GM18873 (cell line): Measurements from ENCODE around the gene CDSN.

Source experiments
- ATAC-seq: cut with Tn5 transposase; IDR thresholded peaks from one replicate; pipeline ENCODE4 v1.9.1; 2021; ENCODE audit warnings: mild to moderate bottlenecking, moderate library complexity, moderate number of reproducible peaks; ENCODE audit not compliant: unreplicated experiment, low FRiP score

The CDSN gene

DNA sequence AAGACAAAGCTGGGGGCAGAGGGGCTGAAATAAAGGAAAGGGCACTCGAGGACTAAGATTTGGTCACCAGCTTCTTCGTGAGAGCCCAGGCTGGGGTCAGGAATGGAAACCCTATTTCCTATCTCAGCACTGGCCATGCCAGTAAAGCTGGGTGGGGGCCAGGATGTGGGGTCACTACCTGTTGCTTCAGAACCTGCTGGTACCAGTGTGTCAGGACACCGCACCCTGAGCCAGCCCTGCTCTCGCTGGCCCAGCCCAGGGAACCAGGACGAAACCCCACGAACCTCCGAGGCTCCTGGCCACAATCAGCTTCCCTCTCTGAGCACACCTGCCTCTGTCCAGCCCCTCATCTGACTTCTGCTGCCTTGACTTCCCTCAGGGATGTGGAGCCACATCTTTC lies 2.1 kb downstream of the CDSN start:
- ATAC-seq, result no peak

DNA sequence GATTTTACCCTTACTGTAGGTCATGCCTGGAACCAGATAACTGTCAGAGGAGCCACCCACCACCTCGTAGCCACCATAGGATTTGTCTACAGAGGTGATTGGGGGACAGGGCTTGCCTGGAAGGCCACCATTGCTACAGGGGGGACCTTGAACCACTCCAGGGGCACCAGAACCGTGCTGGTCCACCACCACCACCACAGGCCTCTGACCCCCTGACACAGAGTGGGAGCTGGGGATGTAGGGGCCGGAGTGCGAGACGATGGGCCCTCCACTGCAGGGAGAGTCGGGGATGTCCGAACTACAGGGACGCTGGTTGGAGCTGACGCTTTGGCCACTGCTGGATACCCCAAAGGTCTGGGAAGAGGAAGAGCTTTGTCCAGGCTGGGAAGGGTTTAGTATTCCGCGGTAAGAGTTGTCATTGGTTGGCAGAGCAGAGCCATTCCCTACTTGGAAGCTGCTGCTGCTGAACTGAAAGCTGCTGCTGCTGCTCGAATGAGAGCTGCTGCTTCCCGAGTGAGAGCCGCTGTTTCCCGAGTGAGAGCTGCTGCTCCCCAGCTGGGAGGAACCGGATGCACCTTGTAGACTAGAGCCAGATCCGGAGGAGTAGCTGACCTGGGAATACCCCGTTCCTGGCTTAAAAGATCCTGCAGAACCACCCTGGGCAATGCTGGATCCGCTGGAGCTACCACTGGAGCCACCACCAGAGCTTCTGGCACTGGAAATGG lies 3.4 kb downstream of the CDSN start:
- ATAC-seq, result no peak

DNA sequence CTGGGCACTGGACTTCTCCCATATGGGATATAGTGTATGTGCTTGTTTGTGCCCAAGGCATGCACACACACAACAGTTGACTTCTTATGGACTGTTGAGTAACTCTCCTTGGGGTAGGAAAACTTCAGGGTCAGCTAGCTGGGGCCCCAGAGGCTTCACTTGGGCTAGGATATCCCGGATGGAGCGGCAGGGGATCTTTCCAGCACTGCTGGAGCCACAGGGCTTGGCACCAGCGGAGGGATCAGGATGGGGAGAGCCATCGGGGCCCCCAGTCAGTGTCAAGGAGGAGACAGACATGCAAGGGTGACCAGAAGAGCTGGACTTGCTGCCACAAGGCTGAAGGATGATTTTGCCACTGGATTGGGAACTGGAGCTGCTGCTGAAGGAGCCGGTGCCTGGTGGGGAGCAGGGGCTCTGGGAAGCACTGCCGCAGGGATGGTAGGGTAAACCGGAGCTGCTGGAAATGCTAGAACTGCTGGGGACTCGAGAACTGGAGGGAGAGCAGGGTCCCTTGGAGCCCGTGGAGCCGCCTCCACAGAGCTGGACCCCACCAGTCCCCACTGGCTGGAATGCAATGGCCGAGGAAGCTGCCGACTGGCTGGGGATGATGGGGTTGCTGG lies 4.2 kb downstream of the CDSN start:
- no peak for ATAC-seq

DNA sequence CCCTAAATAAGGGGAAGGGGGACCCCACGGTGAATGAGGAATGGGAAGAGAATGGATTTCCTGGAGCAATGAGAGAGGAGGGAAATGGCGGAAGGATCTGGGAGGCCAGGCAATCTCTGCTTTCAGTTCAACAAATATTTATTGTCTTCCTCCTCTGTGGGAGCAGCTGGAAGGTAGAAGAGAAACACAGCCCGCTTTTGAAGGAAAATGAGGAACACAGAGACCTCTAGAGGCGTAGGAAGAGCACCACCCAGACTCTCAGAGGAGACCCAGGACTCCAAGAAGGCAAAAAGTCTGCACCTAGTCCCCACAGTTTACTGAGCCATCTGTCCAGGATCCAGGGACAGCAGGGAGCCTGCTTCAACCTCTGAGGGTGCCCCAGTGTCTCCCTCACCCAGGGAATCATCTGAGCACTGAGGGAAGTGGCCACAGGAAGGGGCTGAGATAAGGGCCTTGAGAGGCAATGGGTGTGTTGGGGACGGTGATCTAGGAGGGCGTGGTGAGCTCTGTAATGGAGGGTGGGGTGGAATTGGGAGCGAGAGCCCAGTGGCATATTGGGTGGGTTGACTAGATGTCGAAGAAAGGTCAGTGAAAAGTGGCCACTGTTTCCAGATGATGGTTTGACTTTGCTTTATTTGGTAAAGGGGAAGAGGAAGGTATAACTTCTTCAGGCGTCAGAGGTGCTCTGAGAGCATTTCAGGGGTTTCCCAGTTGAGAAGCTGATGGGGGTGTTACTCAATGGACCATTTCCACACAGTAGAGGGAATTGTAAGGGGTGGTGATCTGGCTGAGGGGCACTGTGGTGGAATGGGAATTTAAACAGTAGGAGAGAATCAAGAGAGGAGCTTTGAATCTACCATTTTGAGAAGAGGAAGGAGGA lies 5.0 kb downstream of the CDSN start:
- no peak for ATAC-seq

DNA sequence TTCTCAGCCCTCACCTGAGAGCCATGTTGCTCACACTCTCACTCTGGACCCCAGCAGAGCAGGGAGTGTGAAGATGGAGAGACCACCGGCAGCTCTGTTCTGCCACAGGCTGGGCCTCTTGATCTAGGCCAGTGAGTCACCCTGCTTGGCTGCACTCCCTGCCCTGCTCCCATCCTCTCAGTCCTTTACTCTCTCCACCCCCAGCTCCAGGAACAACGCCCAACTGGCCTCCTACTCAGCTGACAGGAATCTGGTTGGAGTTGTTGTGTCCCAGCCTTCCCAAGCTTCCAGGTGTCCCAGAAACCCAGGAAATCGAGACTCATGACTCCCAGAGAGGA lies 5.7 kb downstream of the CDSN start, which contains the start of gene PSORS1C1:
TSS of gene PSORS1C1 (plus strand) at position 260 of the 338 bp plus-strand sequence. CDS start 14,833 bp downstream, outside the sequence.
- no peak for ATAC-seq

DNA sequence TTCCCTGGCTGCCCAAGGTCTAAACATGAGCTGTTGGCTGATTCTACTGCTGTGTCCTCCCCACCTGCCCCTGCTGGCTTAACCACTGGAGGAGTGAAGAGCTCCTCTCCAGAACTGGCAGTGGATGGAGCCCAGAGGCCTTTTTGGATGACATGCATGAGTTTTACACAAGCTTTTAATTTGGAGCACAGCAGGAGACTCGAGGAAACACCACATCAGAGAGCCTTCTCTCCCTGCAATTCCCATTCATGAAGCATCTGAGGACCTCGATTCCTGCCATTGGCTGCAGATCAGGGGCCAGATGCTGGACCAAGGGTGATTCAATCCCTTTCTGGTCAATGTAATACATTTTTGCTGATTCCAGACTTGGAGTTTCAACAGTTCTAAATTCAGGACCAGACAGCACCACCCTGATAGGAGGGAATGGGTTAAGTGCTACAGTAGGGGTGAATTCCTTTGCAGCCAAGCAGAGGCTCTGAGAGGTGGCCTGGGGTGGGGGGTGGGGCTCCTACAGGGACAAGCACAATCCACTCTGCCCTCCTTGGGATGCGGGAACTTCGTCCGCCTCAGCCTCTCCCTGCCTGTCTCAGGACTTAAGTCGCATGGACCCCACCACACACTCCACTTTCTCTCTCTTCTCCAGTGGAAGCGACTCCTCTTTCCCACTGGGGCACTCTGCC lies 6.2 kb downstream of the CDSN start:
- no peak for ATAC-seq

DNA sequence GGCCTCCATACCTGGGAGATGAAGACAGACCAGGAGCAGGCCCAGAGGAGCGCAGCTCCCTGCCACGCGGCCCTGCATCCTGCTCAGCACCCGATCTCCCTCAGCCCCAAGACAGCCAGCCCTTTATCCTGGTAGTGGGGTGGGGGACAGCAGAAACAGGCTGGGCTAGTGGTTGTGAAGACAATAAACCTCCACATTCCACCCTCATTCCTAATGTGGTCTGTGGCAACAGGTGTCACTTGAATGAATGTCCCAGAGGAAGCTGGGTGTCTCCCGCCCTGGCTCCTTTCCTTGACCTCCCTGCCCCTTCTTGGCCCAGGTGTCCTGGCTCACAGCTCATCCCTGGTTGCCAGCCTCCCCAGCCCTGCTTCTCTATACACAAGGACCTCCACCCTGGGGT lies 7.8 kb downstream of the CDSN start, which contains the start of gene C6orf15:
TSS of gene C6orf15 (minus strand) at position 98 of the 400 bp plus-strand sequence. CDS start at position 78, 20 bp downstream.
- ATAC-seq, result no peak

DNA sequence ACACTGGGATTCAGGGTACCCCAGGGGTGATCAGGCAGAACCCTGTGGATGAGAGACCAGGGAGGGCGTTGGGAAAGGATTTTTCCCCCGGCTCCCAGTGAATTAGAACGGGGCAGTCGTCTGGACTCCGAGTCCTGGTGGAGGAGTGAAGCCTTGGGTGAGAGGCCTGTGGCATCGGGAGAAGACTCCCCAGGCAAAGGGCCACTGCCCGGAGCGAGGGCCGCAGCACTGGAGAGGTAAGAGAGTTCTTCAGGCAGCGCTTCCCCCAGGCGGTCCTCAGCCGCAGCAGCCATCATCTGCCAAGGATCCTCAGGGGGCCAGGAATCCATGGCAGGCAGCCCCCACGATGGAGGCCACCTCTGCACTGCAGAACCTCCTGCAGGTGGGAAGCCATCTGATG lies 8.5 kb downstream of the CDSN start:
- no peak for ATAC-seq

DNA sequence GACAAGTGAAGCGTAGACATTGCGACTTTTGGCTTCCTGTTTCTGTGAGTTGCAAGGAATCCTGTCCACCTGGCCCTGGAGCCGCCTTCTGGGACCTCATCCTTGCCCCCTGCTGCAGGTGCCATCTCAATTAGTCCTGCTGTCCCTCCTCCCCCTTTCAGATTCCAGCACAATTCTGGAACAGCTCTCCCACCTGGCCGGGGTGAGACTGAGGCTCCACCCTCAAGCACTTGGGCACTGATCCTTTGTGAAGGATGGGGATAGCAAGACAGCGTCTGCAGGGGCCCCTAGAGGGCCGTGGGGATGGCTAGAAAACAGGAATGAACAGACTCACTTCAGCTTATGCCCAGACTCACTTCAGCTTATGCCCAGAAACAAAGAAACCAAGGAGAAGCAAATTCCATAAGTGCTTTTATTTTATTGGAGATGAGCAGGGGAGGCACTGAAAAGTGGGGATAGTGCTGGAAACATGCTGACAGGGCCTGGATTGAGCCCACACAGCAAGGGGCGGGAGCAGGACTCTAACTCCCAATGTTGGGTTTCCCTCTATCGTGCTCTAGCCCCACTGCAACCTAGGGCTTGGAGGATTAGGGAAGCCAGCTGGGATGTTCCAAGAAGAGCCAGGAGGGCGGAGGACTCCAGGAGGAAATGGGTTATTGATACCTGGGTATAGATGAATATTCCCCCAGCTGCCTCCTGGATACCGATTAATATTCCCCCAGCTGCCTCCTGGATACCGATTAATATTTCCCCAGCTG lies 9.2 kb downstream of the CDSN start:
- no peak for ATAC-seq

DNA sequence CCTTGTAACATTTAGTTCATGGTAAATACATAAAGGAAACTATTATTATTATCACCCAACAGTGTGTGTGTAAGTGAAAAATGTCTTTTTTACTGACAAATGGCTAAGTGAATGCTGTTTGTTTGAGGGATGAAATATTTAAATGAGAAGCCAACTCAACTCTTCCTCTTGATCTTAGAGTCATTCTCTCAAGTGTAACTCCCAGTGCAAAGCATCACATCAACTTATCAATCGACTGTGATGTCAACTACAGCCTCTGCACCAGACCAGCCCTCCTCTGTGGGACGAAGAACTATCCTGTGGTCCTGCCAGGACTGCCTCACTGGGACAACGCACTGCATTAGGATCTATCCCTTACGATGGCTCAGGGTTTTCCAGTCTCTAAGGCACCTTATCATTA lies 13.2 kb downstream of the CDSN start:
- no peak for ATAC-seq

DNA sequence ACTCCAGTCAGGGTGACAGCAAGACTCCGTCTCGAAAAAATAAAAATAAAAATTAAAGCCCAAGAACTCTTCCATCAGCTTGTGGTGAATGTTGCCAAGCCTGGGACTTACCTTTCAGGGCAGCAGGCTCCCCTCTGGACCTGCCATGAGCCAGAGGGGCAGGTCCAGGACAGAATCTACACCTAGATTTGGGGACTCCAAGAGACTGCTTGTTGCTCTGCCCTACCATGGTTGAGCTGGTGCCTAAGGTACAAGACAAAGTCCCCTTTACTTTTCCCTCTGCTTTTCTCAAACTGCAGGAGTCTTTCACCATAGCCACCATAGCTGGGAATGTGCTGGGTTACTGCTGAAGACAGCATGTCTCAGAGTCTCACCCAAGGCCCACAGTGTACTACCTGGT lies 17.1 kb downstream of the CDSN start:
- no peak for ATAC-seq

DNA sequence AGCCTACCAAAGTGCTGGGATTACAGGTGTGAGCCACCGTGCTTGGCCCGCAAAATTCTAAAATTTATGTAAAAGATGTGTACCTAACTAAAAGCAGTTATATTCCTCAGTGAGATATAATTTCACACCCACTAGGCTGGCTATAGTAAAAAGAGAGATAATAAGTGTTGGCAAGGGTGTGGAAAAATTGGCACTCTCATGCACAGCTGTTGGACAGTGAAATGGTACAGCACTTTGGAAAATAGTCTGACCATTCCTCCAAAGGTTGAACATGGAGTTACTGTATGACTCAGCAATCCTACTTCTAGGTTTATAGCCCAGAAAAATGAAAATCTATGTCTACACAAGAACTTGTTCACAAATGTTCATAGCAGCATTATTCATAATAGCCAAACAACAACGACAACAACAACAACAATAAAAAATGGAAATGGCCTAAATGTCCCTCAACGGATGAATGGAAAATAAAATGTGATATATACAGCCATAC lies 21.8 kb downstream of the CDSN start:
- no peak for ATAC-seq

DNA sequence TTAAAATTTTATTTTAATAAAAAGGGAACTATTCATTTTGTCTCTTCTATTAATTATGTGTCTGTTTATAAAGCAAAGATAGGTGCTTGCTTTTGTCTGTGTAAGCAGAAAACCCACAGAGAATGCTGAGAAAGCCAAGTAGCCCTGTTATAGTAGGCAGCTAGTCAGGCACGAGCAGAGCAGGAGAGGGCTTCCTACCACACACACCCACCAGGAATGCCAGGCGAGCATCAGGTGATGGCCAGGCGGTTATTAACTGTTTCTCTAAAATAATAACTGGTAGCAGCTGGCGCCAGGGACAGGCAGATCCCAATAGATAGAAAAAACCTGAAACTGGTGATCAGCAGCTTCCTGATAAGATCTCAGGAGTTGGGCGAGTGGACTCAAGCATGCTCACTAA lies 23.6 kb downstream of the CDSN start:
- ATAC-seq, result no peak

DNA sequence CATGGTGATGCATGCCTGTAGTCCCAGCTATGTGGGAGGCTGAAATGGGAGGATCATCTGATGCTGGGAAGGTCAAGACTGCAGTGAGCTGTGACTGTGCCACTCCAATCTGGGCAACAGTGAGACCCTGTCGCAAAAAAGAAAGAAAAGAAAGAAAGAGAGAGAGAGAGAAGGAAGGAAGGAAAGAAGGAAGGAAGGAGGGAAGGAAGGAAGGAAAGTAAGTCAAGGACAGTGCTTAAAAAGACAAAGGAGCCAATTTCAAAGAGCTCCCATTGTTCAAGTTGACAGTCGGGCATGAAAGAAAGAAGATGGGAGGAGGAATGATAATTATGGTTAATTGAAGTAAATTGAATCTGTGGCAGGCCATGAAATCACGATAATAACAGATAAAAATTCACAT lies 24.0 kb downstream of the CDSN start:
- no peak for ATAC-seq

DNA sequence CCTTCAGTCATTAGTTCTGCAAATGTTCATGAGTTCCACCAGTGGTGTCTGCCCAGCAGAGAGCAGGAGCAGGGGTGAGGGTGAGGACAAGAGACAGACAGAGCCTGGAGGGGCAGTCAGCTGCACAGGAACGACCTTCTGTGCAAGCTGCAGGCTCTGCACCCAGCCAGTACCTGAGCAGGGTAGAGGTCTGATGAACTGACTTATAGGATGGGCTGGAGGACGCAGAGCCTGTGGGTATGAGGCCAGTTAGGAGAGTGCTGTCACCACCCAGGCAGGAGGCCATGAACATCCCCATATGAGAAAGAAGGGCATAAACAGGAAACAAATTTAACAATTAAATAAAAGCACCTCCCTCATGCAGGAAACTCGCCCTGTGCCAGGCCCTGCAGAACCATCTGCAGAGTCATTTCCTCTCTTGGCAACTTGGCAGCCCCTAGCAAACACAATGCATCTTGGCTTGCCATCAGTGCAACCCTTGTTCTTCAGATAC lies 25.8 kb downstream of the CDSN start:
- no peak for ATAC-seq

DNA sequence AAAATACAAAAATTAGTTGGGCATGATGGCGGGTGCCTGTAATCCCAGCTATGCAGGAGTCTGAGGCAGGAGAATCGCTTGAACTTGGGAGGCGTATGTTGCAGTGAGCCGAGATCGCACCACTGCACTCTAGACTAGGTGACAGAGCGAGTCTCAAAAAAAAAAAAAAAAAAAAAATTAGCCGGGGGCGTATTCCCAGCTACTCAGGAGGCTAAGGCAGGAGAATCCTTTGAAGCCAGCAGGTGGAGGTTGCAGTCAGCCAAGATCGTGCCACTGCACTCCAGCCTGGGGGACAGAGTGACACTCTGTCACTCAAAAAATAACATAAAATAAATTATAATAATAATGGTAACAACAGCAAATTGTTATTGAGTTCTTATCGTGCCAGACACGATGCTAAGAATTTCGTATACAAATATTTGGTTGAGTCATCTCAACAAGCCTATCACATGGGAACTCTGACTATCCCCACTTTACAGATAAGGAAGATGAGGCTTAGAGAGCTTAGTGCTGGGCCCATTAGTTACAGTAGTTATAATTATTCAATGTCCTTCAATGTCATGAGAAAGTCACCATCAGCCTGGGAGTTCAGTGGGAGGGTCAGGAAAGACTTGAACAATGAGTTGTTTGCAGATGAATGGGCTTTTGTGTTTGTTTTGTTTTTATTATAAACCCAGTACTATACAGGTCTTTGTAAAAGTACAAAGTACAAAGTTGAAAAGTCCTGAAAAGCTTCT lies 27.3 kb downstream of the CDSN start:
- ATAC-seq, result no peak

DNA sequence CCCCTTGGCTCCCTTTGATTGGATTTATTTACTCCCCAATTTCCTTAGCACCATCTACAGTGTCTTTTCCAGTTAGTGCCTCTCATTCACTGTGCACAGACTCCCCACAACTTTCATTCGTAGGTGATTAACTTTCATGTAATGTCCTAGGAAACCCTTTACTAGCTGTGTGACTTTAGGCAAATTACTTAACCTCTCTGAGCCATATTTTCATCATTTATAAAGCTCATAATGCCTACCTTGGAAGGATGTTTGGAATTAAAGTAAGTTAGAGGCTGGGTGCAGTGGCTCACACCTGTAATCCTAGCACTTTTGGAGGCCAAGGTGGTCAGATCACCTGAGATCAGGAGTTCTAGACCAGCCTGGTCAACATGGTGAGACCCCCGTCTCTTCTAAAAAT lies 28.0 kb downstream of the CDSN start:
- ATAC-seq, result no peak

DNA sequence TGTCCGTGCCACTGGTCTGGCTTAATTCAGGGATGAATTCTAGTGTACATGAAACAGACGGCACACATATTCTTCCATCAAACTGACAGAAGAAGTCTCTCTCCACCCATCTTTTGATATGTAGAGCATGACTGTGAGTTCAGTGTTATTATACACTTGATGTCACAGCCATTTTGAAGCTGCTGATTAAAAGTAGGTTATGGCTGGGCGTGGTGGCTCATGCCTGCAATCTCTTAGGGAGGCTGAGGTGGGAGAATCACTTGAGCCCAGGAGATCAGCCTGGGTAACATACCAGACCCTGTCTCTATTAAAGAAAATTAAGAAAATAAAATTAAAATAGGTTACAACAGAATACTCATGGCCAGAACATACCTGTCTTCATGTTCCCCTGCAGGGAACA lies 28.6 kb downstream of the CDSN start:
- ATAC-seq, result no peak

DNA sequence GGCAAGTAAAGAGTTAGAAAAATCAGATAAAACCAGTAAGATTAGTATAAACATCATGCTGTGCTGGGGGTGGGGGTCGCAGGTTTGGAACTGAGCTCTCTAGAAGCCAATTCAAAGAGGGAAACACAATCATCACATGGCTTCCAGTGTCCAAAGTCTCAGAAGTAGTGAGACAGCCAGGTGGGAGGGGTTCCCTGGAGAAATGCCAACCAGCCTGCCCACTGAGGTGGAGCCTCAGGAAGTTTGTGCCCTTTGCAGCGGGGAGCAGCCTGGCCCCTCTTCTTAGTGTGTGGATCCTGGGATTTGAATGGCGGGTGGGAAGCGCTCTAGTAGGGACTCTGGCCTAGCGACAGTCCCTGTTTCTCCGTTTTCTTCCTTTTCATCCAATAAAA lies 29.3 kb downstream of the CDSN start:
- no peak for ATAC-seq
